H1 (cell line): ENCODE data around the gene ONECUT2. TPM values are rescaled to one million over a fixed set of nuclear protein-coding genes. Genes with fewer than 3 reads are reported as not detected.

Source experiments
- CTCF ChIA-PET: fragments of 300-600 bp; sonication (Branson Sonifier 250); formaldehyde crosslinking; loops from one replicate; lab custom pipeline; 2021; ENCODE audit not compliant: partially characterized antibody; lab: Charles Lee
- POLR2A ChIA-PET: fragments of 300-600 bp; sonication (Branson Sonifier 250); formaldehyde crosslinking; loops from one replicate; lab custom pipeline; 2021; ENCODE audit warnings: inconsistent platforms; ENCODE audit not compliant: partially characterized antibody; lab: Charles Lee
- DNase-seq, 2 experiments: peaks; one replicate each; pipeline versions ENCODE4 v3.0.0 to v3.0.0-alpha.2; 2010 to 2022; ENCODE audit warnings: low spot score in 2 of 2, low read depth in 1 of 2, mixed read lengths in 1 of 2
- FAIRE-seq: peaks from 2 replicates; lab custom pipeline; 2011; peaks lifted over from hg19 to GRCh38; lab: Jason Lieb, UNC
- H2AFZ ChIP-seq: 2 replicates; pipeline ENCODE4 v1.8.1; 2012; ENCODE audit warnings: low read length, inconsistent platforms
- H2AK5ac ChIP-seq: 2 replicates; pipeline ENCODE4 v1.6.1; 2013; ENCODE audit warnings: low read depth, low read length
- H2BK120ac ChIP-seq: replicated peaks from 2 replicates; pipeline ENCODE3; 2013; ENCODE audit warnings: low read depth, low read length, inconsistent platforms
- H2BK12ac ChIP-seq: 2 replicates; pipeline ENCODE4 v1.6.1; 2013; ENCODE audit warnings: low read depth, low read length
- H2BK15ac ChIP-seq: 2 replicates; pipeline ENCODE4 v1.6.1; 2013; ENCODE audit warnings: low read length
- H2BK20ac ChIP-seq: 2 replicates; pipeline ENCODE4 v1.6.1; 2013; ENCODE audit warnings: low read length
- H2BK5ac ChIP-seq: 2 replicates; pipeline ENCODE4 v1.6.1; 2013; ENCODE audit warnings: low read depth, low read length
- H3K14ac ChIP-seq: 2 replicates; pipeline ENCODE4 v1.6.1; 2013; ENCODE audit warnings: inconsistent platforms; ENCODE audit not compliant: insufficient read length
- H3K18ac ChIP-seq: 2 replicates; pipeline ENCODE4 v1.6.1; 2013; ENCODE audit warnings: low read length; ENCODE audit errors: extremely low read depth
- H3K23ac ChIP-seq: 2 replicates; pipeline ENCODE4 v1.6.1; 2013; ENCODE audit warnings: inconsistent platforms; ENCODE audit not compliant: insufficient read length
- H3K23me2 ChIP-seq: 2 replicates; pipeline ENCODE4 v1.6.1; 2013; ENCODE audit warnings: low read depth, low read length
- H3K27ac ChIP-seq: 2 replicates; pipeline ENCODE4 v1.6.1; 2011; ENCODE audit warnings: low read depth, low read length, inconsistent platforms
- H3K27me3 ChIP-seq, 4 experiments: replicated peaks in 1 of 4; 1 replicate in 1 of 4; 2 replicates in 3 of 4; pipeline versions ENCODE4 v1.6.1 to v1.8.1; 2011 to 2013; ENCODE audit warnings: low read length in 3 of 4, mild to moderate bottlenecking in 3 of 4, inconsistent platforms in 2 of 4, mixed read lengths in 2 of 4, moderate library complexity in 1 of 4; ENCODE audit not compliant: control insufficient read depth in 3 of 4, insufficient read depth in 3 of 4; ENCODE audit errors: extremely low read depth in 1 of 4
- H3K36me3 ChIP-seq, 4 experiments: 2 replicates each; pipeline versions ENCODE4 v1.6.1 to v1.8.1; 2011 to 2013; ENCODE audit warnings: mild to moderate bottlenecking in 4 of 4, low read length in 3 of 4, moderate library complexity in 2 of 4, control low read depth in 1 of 4, inconsistent platforms in 1 of 4; ENCODE audit not compliant: insufficient read depth in 4 of 4, control insufficient read depth in 2 of 4
- H3K4ac ChIP-seq: replicated peaks from 2 replicates; pipeline ENCODE3; 2013; ENCODE audit warnings: low read length, low read depth, mixed read lengths, inconsistent platforms; ENCODE audit not compliant: insufficient read length
- H3K4me1 ChIP-seq, 4 experiments: replicated peaks in 1 of 4; 1 replicate in 1 of 4; 2 replicates in 3 of 4; pipeline versions ENCODE4 v1.6.1 to v1.8.1; 2011 to 2013; ENCODE audit warnings: low read length in 3 of 4, inconsistent platforms in 2 of 4, mixed read lengths in 1 of 4; ENCODE audit not compliant: insufficient read depth in 4 of 4, control insufficient read depth in 3 of 4
- H3K4me2 ChIP-seq, 2 experiments: 2 replicates each; pipeline versions ENCODE4 v1.6.1 to v1.8.1; 2011 to 2013; ENCODE audit warnings: low read depth in 2 of 2, low read length in 2 of 2, control low read depth in 1 of 2, inconsistent platforms in 1 of 2, mild to moderate bottlenecking in 1 of 2; ENCODE audit not compliant: insufficient read depth in 1 of 2
- H3K4me3 ChIP-seq, 4 experiments: fragments of 200-600, 300-600 bp in 1 of 4; sonication (generic), shearing (Covaris generic), sonication (Bioruptor Twin) in 1 of 4; 2 replicates each; pipeline versions ENCODE4 v1.5.1 to v1.8.1; 2011 to 2016; ENCODE audit warnings: low read length in 4 of 4, low read depth in 3 of 4, control low read depth in 2 of 4, inconsistent platforms in 2 of 4, mild to moderate bottlenecking in 2 of 4, mixed read lengths in 1 of 4, moderate library complexity in 1 of 4; ENCODE audit not compliant: insufficient read depth in 2 of 4; ENCODE audit errors: extremely low read depth in 1 of 4
- H3K56ac ChIP-seq: replicated peaks from 2 replicates; pipeline ENCODE3; 2013; ENCODE audit warnings: low read depth, mild to moderate bottlenecking, mixed read lengths, low read length, inconsistent platforms; ENCODE audit not compliant: insufficient read length
- H3K79me1 ChIP-seq: 2 replicates; pipeline ENCODE4 v1.6.1; 2013; ENCODE audit warnings: low read depth, low read length, control low read depth
- H3K79me2 ChIP-seq, 2 experiments: 2 replicates each; pipeline versions ENCODE4 v1.6.1 to v1.8.1; 2012 to 2013; ENCODE audit warnings: low read length in 2 of 2, mild to moderate bottlenecking in 2 of 2, inconsistent platforms in 1 of 2; ENCODE audit not compliant: insufficient read depth in 2 of 2, control insufficient read depth in 1 of 2
- H3K9ac ChIP-seq, 4 experiments: replicated peaks in 1 of 4; 1 replicate in 1 of 4; 2 replicates in 3 of 4; pipeline versions ENCODE4 v1.6.1 to v1.8.1; 2011 to 2013; ENCODE audit warnings: low read depth in 3 of 4, low read length in 3 of 4, control low read depth in 2 of 4, mild to moderate bottlenecking in 2 of 4, moderate library complexity in 2 of 4, inconsistent platforms in 1 of 4; ENCODE audit errors: extremely low read depth in 1 of 4
- H3K9me3 ChIP-seq, 2 experiments: 2 replicates each; pipeline versions ENCODE4 v1.6.1 to v1.8.1; 2012 to 2013; ENCODE audit warnings: mild to moderate bottlenecking in 2 of 2, moderate library complexity in 2 of 2, control low read depth in 1 of 2, inconsistent platforms in 1 of 2, low read depth in 1 of 2, low read length in 1 of 2, mixed read lengths in 1 of 2; ENCODE audit not compliant: insufficient read depth in 2 of 2
- H4K20me1 ChIP-seq, 2 experiments: replicated peaks in 1 of 2; 2 replicates each; pipeline versions ENCODE3 to v1.8.1; 2011 to 2013; ENCODE audit warnings: inconsistent platforms in 2 of 2, low read length in 2 of 2, mild to moderate bottlenecking in 1 of 2; ENCODE audit not compliant: insufficient read depth in 2 of 2, control insufficient read depth in 1 of 2
- H4K5ac ChIP-seq: 2 replicates; pipeline ENCODE4 v1.6.1; 2013; ENCODE audit warnings: low read length, low read depth, mixed read lengths, inconsistent platforms; ENCODE audit not compliant: insufficient read length
- H4K8ac ChIP-seq: 2 replicates; pipeline ENCODE4 v1.8.0; 2013; ENCODE audit warnings: mild to moderate bottlenecking, moderate library complexity, low read length, inconsistent platforms; ENCODE audit not compliant: insufficient read depth; ENCODE audit errors: extremely low read depth
- H4K91ac ChIP-seq: replicated peaks from 2 replicates; pipeline ENCODE3; 2013; ENCODE audit warnings: low read length, mixed read lengths, inconsistent platforms; ENCODE audit not compliant: insufficient read length
- RAD21 ChIP-seq, 2 experiments: IDR thresholded peaks in 1 of 2; conservative IDR thresholded peaks in 1 of 2; 2 replicates each; pipeline ENCODE4 v1.6.1; 2011; ENCODE audit warnings: low read depth in 2 of 2, low read length in 2 of 2, improper control_type of control experiment in 1 of 2, inconsistent platforms in 1 of 2, mild to moderate bottlenecking in 1 of 2, moderate library complexity in 1 of 2
- RFX5 ChIP-seq: IDR thresholded peaks from 2 replicates; pipeline ENCODE4 v1.6.1; 2011; ENCODE audit warnings: low read depth, low read length, improper control_type of control experiment, borderline replicate concordance
- SUZ12 ChIP-seq: fragments of 200-600 bp; sonication (generic); IDR thresholded peaks from 2 replicates; pipeline ENCODE4 v1.6.1; 2012; ENCODE audit warnings: mild to moderate bottlenecking, inconsistent platforms, low read length, moderate library complexity, mixed read lengths
- WGBS, 2 experiments: shearing (Covaris generic) in 1 of 2; methylation state at CpG; one replicate each; pipeline versions ENCODE4 v1.1.6 to v1.1.7; 2013 to 2015; ENCODE audit warnings: low lambda C conversion rate in 2 of 2, mixed read lengths in 2 of 2, inconsistent platforms in 1 of 2, low coverage in 1 of 2, missing lambda C conversion rate in 1 of 2; ENCODE audit not compliant: insufficient replicate concordance in 2 of 2, insufficient coverage in 1 of 2, insufficient read length in 1 of 2; ENCODE audit errors: extremely low coverage in 1 of 2, missing lambda C conversion rate in 1 of 2; 5-methylcytosine and 5-hydroxymethylcytosine counted together
- polyA plus RNA-seq, 7 experiments: library from polyadenylated mRNA; depleted of rRNA in 3 of 7; stranded (reverse) in 5 of 7; unstranded in 2 of 7; fragments of >200 nt in 5 of 7; fragments of 200-250 nt in 2 of 7; gene quantifications; 1 replicate in 5 of 7; 2 replicates in 1 of 7; 4 replicates in 1 of 7; pipeline versions ENCODE4 v1.2.1 to v1.2.3, GENCODE V29; 2011 to 2013; ENCODE audit warnings: missing spikeins in 2 of 7, mixed read lengths in 2 of 7
- total RNA-seq: library from RNA; stranded (reverse); fragmentation: NEBNext Ultra II Directional; extraction: Animal tissue kit (Norgen Biotek cat#: 25700); gene quantifications from 2 replicates; pipeline ENCODE4 v1.2.1, GENCODE V29; 2021
- TF ChIP-seq, protein P1 (sequence below): IDR thresholded peaks from 2 replicates; pipeline ENCODE4 v1.6.1; 2012; ENCODE audit warnings: inconsistent platforms

The ONECUT2 gene
- total and polyA plus RNA-seq, 2 of the 8 experiments (the other 6 are each of a cell fraction or from before 2014, with no cell fraction given): 0.38 to 1.9 TPM

DNA sequence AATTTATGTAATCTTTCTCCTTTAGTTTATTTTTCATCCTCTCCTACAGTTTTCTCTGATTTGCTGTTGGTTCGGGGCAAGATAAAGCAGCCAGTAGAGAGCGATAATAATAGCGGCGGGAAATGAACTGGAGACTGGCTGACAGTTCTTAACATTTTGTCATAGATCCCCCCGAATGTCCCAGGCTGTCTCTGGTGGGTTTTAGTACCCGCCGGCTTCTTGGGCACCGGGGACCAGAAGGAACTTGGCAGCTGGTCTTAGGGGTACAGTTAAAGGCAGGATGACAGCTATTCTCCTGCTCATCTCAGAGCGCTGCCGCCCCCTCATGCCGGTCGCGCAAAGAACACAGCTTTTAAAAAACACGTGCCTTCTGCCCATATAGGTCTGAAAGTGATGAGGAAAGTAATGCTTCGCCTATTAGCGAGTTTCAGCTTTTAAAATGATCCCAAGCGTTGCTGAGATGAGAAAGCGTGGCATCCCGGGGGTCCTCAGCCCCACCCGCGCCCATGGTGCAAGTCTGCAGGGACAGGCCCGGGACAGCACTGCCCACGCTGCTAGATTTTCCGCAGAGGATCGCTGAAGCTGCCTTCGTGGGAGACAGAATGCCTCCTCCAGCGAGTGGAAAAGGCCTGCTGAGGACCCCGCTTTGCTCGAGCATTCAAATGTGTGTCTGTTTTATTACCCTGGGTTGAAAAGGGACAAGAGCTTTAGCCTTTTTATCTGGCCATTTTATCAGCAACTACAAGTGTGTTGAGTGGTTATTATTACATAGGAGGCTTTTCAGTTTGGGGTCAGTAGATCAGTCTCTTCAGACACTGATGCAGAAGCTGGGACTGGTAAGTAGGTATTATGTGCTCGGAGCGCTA, 3.8 kb downstream of the ONECUT2 start:
- 0 out of 2 replicates have a peak overlapping the region, but pooled peaks have one; percentile 39 for H2BK12ac ChIP-seq
- H3K79me1 ChIP-seq: no peaks in the 10 kb centered on the region; the same call in 1 of the 2 replicates
- no peak overlapping the region for H3K23ac ChIP-seq
- H3K4me1 ChIP-seq: peaks cover 3 to 56% (median 36%) of the 10 kb centered on the region in 4 experiments
- FAIRE-seq: no peak
- POLR2A ChIA-PET: interaction anchor here (0.5 to 3.6 kb wide), 2 partner anchors 9 to 328 kb away, joined by 3 to 18 read pairs; no protein-coding TSS in a partner anchor
- H3K14ac ChIP-seq: no peak overlapping the region
- H2BK20ac ChIP-seq: no peak overlapping the region
- no peak overlapping the region for H3K27ac ChIP-seq
- H2BK15ac ChIP-seq: no peak overlapping the region; the same call in 1 of the 2 replicates
- H3K4ac ChIP-seq: no peak overlapping the region
- WGBS, 2 experiments: 5% methylated on average over 31 of the region's 31 CpGs; no CpG with 5 or more reads in 1 of the 2 experiments
- 0 out of 2 replicates have a peak overlapping the region, but pooled peaks have one; percentile 4 for H4K8ac ChIP-seq
- no peaks in the 10 kb centered on the region for H3K9me3 ChIP-seq
- H3K79me2 ChIP-seq: no peaks in the 10 kb centered on the region
- H3K9ac ChIP-seq: no peak overlapping the region
- peaks cover 24% of the 10 kb centered on the region for H3K23me2 ChIP-seq
- H3K4me2 ChIP-seq: peak overlapping the region; percentile 79 to 93
- CTCF ChIA-PET: interaction anchor here (0.6 to 2.6 kb wide), 17 partner anchors 8 to 691 kb away, joined by 3 to 11 read pairs (median 4); no protein-coding TSS in a partner anchor
- H2AK5ac ChIP-seq: peak overlapping the region; percentile 24; the same call in 1 of the 2 replicates
- no peak overlapping the region for H3K56ac ChIP-seq
- H4K20me1 ChIP-seq: peaks cover 13 to 42% of the 10 kb centered on the region in 2 experiments
- peaks cover 78 to 93% (median 90%) of the 10 kb centered on the region in 4 experiments for H3K27me3 ChIP-seq
- no peak overlapping the region for H2BK5ac ChIP-seq
- H3K4me3 ChIP-seq: peak overlapping the region; percentile 29 to 62 (median 49); a peak in 7 of 8 replicates
- H4K91ac ChIP-seq: no peak overlapping the region
- no peak for DNase-seq
- no peak overlapping the region for H4K5ac ChIP-seq
- no peak overlapping the region; the same call in 1 of the 2 replicates for H3K18ac ChIP-seq
- no peak overlapping the region for H2AFZ ChIP-seq
- no peak overlapping the region for H2BK120ac ChIP-seq
- peaks cover 0 to 12% (median 0%) of the 10 kb centered on the region in 4 experiments; a peak in 1 of 8 replicates for H3K36me3 ChIP-seq
- TF ChIP-seq RFX5 (no peak), SUZ12 (peak; percentile 50), RAD21 (IDR thresholded peaks at IDR 0.05 in 1 of 2, conservative IDR thresholded peaks at IDR 0.05 in 1 of 2; ENCODE audit: low read depth in 2 of 2, low read length in 2 of 2) (peak; percentile 32 to 36)
- TF ChIP-seq, protein P1, sequence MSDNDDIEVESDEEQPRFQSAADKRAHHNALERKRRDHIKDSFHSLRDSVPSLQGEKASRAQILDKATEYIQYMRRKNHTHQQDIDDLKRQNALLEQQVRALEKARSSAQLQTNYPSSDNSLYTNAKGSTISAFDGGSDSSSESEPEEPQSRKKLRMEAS: peak; percentile 41
